CD14-positive monocyte (primary cell): ENCODE results near the gene SLC22A4. TPM values are rescaled to one million over a fixed set of nuclear protein-coding genes. Genes with fewer than 3 reads are reported as not detected.

Experiments used
- DNase-seq, 3 donors: peaks; one replicate each; pipeline ENCODE4 v3.0.0-alpha.2; 2011 to 2022
- H2AFZ ChIP-seq: 2 replicates; pipeline ENCODE4 v1.6.0; 2012; ENCODE audit warnings: mild to moderate bottlenecking, low read depth, low read length, inconsistent platforms; ENCODE audit not compliant: insufficient read depth, poor library complexity, severe bottlenecking
- H3K27ac ChIP-seq, 2 donors: 1 replicate in 1 of 2; 2 replicates in 1 of 2; pipeline ENCODE4 v1.5.1; 2012 to 2013; ENCODE audit warnings: low read length in 2 of 2, control low read depth in 1 of 2, inconsistent platforms in 1 of 2, low read depth in 1 of 2, mild to moderate bottlenecking in 1 of 2
- H3K27me3 ChIP-seq, 2 donors: one replicate each; pipeline versions ENCODE4 v1.6.0 to v1.6.1; 2011 to 2013; ENCODE audit warnings: low read length in 2 of 2; ENCODE audit not compliant: control insufficient read depth in 2 of 2, insufficient read depth in 2 of 2
- H3K36me3 ChIP-seq, 2 donors: replicated peaks in 1 of 2; 1 replicate in 1 of 2; 2 replicates in 1 of 2; pipeline versions ENCODE4 v1.5.1 to v1.6.1; 2012 to 2013; ENCODE audit warnings: low read length in 2 of 2, control low read depth in 1 of 2, inconsistent platforms in 1 of 2, mild to moderate bottlenecking in 1 of 2; ENCODE audit not compliant: insufficient read depth in 2 of 2, control insufficient read depth in 1 of 2
- H3K4me1 ChIP-seq, 2 donors: 1 replicate in 1 of 2; 2 replicates in 1 of 2; pipeline versions ENCODE4 v1.5.1 to v1.6.1; 2012 to 2013; ENCODE audit warnings: low read length in 2 of 2, control low read depth in 1 of 2, inconsistent platforms in 1 of 2, mild to moderate bottlenecking in 1 of 2, moderate library complexity in 1 of 2; ENCODE audit not compliant: insufficient read depth in 2 of 2, control insufficient read depth in 1 of 2
- H3K4me2 ChIP-seq: replicated peaks from 2 replicates; pipeline ENCODE3; 2012; ENCODE audit warnings: low read length, moderate library complexity, mild to moderate bottlenecking; ENCODE audit not compliant: poor library complexity, severe bottlenecking; ENCODE audit errors: extremely low read depth
- H3K4me3 ChIP-seq, 3 experiments: fragments of 200-600 bp in 1 of 3; sonication (generic) in 1 of 3; replicated peaks in 1 of 3; 1 replicate in 2 of 3; 2 replicates in 1 of 3; pipeline ENCODE4 v1.5.1; 2011 to 2013; ENCODE audit warnings: low read length in 3 of 3, mild to moderate bottlenecking in 3 of 3, control low read depth in 2 of 3, low read depth in 2 of 3, inconsistent platforms in 1 of 3, moderate library complexity in 1 of 3
- H3K79me2 ChIP-seq: 2 replicates; pipeline ENCODE4 v1.6.0; 2012; ENCODE audit warnings: mild to moderate bottlenecking, control low read depth, inconsistent platforms, low read length, moderate library complexity; ENCODE audit not compliant: insufficient read depth
- H3K9ac ChIP-seq: 2 replicates; pipeline ENCODE4 v1.6.0; 2017; ENCODE audit warnings: low read length, mild to moderate bottlenecking; ENCODE audit not compliant: insufficient read depth, poor library complexity, severe bottlenecking
- H3K9me3 ChIP-seq, 2 donors: replicated peaks in 1 of 2; 1 replicate in 1 of 2; 2 replicates in 1 of 2; pipeline versions ENCODE4 v1.5.1 to v1.6.1; 2012 to 2013; ENCODE audit warnings: low read length in 2 of 2, control low read depth in 1 of 2; ENCODE audit not compliant: control insufficient read depth in 1 of 2, insufficient read depth in 1 of 2
- H4K20me1 ChIP-seq: 2 replicates; pipeline ENCODE4 v1.6.0; 2012; ENCODE audit warnings: mild to moderate bottlenecking, low read length, control low read depth, moderate library complexity; ENCODE audit not compliant: insufficient read depth
- H3K27ac Mint-ChIP-seq, 7 donors: one replicate each; pipeline ENCODE4 v1.8.0; 2020; ENCODE audit warnings: mild to moderate bottlenecking in 7 of 7, mixed read lengths in 7 of 7, moderate library complexity in 6 of 7, inconsistent platforms in 2 of 7
- H3K27me3 Mint-ChIP-seq, 3 donors: one replicate each; pipeline ENCODE4 v1.8.0; 2021 to 2022; ENCODE audit warnings: low read depth in 3 of 3, mild to moderate bottlenecking in 3 of 3, mixed read lengths in 3 of 3, moderate library complexity in 3 of 3, inconsistent platforms in 1 of 3
- H3K36me3 Mint-ChIP-seq, 2 donors: one replicate each; pipeline ENCODE4 v1.8.0; 2020; ENCODE audit warnings: mixed read lengths in 2 of 2, inconsistent platforms in 1 of 2, mild to moderate bottlenecking in 1 of 2
- H3K4me1 Mint-ChIP-seq: one replicate; pipeline ENCODE4 v1.8.0; 2020; ENCODE audit warnings: mild to moderate bottlenecking, mixed read lengths
- H3K4me3 Mint-ChIP-seq, 2 donors: one replicate each; pipeline ENCODE4 v1.8.0; 2020; ENCODE audit warnings: mild to moderate bottlenecking in 2 of 2, mixed read lengths in 2 of 2, moderate library complexity in 1 of 2
- H3K9me3 Mint-ChIP-seq, 7 donors: one replicate each; pipeline ENCODE4 v1.8.0; 2020 to 2022; ENCODE audit warnings: mixed read lengths in 7 of 7, mild to moderate bottlenecking in 6 of 7, moderate library complexity in 6 of 7, inconsistent platforms in 2 of 7
- WGBS: methylation state at CpG from one replicate; pipeline ENCODE4 v1.1.5; 2013; ENCODE audit warnings: missing lambda C conversion rate; ENCODE audit not compliant: insufficient coverage; 5-methylcytosine and 5-hydroxymethylcytosine counted together
- intact Hi-C, 2 donors: fragments of 100-400 bp; cut with micrococcal nuclease; formaldehyde crosslinking; loops; one replicate each; pipeline versions ENCODE4 v1.15.0 to v1.15.1; 2023
- polyA plus RNA-seq, 3 donors: library from polyadenylated mRNA; depleted of rRNA in 1 of 3; unstranded in 2 of 3; stranded (reverse) in 1 of 3; fragments of 300-500 nt in 2 of 3; fragments of >200 nt in 1 of 3; fragmentation: Illumina TruSeq in 2 of 3; gene quantifications; 1 replicate in 2 of 3; 2 replicates in 1 of 3; pipeline ENCODE4 v1.2.3, GENCODE V29; 2012 to 2021
- TF ChIP-seq, protein P1 (sequence below): fragments of 200-600 bp; IDR thresholded peaks from one replicate; pipeline ENCODE4 v1.8.0; 2022; ENCODE audit warnings: antibody characterized with exemption, mild to moderate bottlenecking

SLC22A4 gene
- polyA plus RNA-seq, 3 donors: 7.2 to 13.0 (median 12.2) TPM

DNA sequence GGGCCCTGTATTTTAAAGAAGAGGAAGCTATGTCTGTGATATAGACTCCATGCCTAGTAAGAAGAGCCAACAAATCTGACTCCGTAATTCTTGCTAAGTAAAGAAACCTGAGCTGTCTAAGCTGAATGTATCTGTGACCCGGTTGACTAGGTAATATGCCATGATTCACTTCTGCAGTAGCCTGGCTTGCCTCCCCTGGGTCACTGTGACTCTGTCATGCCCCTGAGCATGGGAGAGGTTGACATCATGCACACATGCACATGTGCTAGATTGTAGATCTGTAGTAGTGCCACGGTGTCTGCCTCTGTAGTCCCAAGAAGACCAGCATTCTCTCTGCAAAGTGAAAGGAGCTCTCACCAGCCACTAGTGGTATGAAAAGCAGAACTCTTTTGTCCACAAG, 84.4 kb downstream of the SLC22A4 start:
- intact Hi-C loops: no loop called here
- WGBS: 100% methylated on average over 3 of the region's 3 CpGs

DNA sequence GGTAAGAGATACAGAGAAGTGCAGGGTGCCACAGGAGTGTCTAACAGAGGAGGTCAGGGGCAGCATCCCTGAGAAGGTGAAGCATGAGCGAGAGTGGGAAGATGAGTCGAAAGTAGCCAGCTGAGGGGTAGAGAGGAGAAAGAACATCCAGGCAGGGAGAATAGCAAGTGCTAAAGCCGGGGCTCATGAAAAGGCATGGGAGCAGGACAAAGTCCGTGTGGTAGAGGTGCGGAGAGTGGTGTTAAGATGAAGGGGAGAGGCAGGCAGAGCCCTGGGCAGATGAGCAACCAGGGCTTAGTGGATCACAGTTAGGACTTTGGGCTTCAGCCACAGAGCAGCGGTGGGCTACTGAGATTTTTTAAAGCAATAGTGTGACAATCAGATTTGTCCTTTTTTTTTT, 85.9 kb downstream of the SLC22A4 start:
- Histone ChIP-seq H3K4me3 (no peak overlapping the region), H4K20me1 (no peaks in the 10 kb centered on the region), H3K9ac (no peak overlapping the region), H2AFZ (no peak overlapping the region), H3K36me3 (peaks cover 4 to 48% of the 10 kb centered on the region in 2 donors), H3K27ac (no peak overlapping the region), H3K79me2 (no peaks in the 10 kb centered on the region), H3K27me3 (no peaks in the 10 kb centered on the region), H3K9me3 (no peaks in the 10 kb centered on the region), H3K4me1 (peaks cover 0 to under 1% of the 10 kb centered on the region in 2 donors), H3K4me2 (no peak overlapping the region)
- Mint-ChIP-seq H3K4me3 (no peak overlapping the region), H3K27me3 (no peaks in the 10 kb centered on the region), H3K27ac (no peak overlapping the region), H3K4me1 (peaks cover 2% of the 10 kb centered on the region), H3K9me3 (no peaks in the 10 kb centered on the region), H3K36me3 (peaks cover 22 to 28% of the 10 kb centered on the region in 2 donors)
- no peak for DNase-seq
- 100% methylated on average over 6 of the region's 6 CpGs for WGBS
- TF ChIP-seq, protein P1, sequence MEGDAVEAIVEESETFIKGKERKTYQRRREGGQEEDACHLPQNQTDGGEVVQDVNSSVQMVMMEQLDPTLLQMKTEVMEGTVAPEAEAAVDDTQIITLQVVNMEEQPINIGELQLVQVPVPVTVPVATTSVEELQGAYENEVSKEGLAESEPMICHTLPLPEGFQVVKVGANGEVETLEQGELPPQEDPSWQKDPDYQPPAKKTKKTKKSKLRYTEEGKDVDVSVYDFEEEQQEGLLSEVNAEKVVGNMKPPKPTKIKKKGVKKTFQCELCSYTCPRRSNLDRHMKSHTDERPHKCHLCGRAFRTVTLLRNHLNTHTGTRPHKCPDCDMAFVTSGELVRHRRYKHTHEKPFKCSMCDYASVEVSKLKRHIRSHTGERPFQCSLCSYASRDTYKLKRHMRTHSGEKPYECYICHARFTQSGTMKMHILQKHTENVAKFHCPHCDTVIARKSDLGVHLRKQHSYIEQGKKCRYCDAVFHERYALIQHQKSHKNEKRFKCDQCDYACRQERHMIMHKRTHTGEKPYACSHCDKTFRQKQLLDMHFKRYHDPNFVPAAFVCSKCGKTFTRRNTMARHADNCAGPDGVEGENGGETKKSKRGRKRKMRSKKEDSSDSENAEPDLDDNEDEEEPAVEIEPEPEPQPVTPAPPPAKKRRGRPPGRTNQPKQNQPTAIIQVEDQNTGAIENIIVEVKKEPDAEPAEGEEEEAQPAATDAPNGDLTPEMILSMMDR: no peak
- intact Hi-C loops: loop anchor here (10.0 kb wide), 1 partner anchor 505 kb away; no protein-coding TSS in a partner anchor

More for the DNA sequence above, 84.4 kb downstream of the SLC22A4 start:
- Mint-ChIP-seq H3K9me3 (no peaks in the 10 kb centered on the region), H3K27me3 (no peaks in the 10 kb centered on the region), H3K4me3 (no peak overlapping the region), H3K36me3 (peaks cover 16 to 22% of the 10 kb centered on the region in 2 donors), H3K4me1 (peaks cover 2% of the 10 kb centered on the region), H3K27ac (no peak overlapping the region)
- no peak overlapping the region for H3K27ac ChIP-seq
- no peak overlapping the region for H3K9ac ChIP-seq
- peaks cover 6% of the 10 kb centered on the region for H3K79me2 ChIP-seq
- no peak overlapping the region for H2AFZ ChIP-seq
- no peaks in the 10 kb centered on the region for H3K9me3 ChIP-seq
- TF ChIP-seq, protein P1: no peak
- H3K4me2 ChIP-seq: no peak overlapping the region
- no peaks in the 10 kb centered on the region for H3K4me1 ChIP-seq
- H3K36me3 ChIP-seq: peaks cover 0 to 39% of the 10 kb centered on the region in 2 donors
- H3K4me3 ChIP-seq: no peak overlapping the region
- H3K27me3 ChIP-seq: no peaks in the 10 kb centered on the region
- H4K20me1 ChIP-seq: no peaks in the 10 kb centered on the region
- no peak for DNase-seq
